ENCODE data around the gene MUC20. TPM values are rescaled to one million over a fixed set of nuclear protein-coding genes. Genes with fewer than 3 reads are reported as not detected.
"Not testable (repeated sequence)": the region's sequence is repeated elsewhere in the genome, so short reads cannot be mapped to it uniquely, and the experiment has no call there.

Gene MUC20
- total RNA-seq, 1 donor from 2014 or later = 52.0 TPM

DNA sequence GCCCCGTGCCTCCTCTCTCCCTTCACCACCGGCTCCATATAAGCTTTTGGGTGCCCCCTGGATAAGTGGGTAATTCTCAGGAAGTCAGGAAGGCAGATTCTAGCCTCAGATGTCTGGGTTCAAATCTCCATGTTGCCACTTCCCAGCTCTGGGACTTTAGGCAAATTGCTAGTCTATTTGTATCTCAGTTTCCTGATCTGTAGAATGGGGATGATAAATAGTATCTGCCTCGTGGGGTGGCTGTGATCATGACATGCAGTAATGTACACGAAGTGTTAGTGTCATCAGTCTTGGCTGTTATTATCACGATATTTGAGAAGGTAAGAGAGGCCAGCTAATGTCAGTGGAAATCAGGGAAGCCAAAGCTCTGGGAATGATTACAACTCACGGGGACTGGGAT, 47.6 kb downstream of the MUC20 start:
- Histone ChIP-seq H3K27ac (no peak overlapping the region), H3K4me1 (no peaks in the 10 kb centered on the region), H3K4me3 (no peak overlapping the region), H3K36me3 (no peaks in the 10 kb centered on the region), H3K9me3 (no peaks in the 10 kb centered on the region), H3K27me3 (no peaks in the 10 kb centered on the region)
- TF ChIP-seq, protein P1, sequence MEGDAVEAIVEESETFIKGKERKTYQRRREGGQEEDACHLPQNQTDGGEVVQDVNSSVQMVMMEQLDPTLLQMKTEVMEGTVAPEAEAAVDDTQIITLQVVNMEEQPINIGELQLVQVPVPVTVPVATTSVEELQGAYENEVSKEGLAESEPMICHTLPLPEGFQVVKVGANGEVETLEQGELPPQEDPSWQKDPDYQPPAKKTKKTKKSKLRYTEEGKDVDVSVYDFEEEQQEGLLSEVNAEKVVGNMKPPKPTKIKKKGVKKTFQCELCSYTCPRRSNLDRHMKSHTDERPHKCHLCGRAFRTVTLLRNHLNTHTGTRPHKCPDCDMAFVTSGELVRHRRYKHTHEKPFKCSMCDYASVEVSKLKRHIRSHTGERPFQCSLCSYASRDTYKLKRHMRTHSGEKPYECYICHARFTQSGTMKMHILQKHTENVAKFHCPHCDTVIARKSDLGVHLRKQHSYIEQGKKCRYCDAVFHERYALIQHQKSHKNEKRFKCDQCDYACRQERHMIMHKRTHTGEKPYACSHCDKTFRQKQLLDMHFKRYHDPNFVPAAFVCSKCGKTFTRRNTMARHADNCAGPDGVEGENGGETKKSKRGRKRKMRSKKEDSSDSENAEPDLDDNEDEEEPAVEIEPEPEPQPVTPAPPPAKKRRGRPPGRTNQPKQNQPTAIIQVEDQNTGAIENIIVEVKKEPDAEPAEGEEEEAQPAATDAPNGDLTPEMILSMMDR (IDR thresholded peaks at IDR 0.05) = no peak
- no peak for DNase-seq (ENCODE audit: low spot score in 2 of 2)
- intact Hi-C loops (cut with DNase I) = no loop called here

DNA sequence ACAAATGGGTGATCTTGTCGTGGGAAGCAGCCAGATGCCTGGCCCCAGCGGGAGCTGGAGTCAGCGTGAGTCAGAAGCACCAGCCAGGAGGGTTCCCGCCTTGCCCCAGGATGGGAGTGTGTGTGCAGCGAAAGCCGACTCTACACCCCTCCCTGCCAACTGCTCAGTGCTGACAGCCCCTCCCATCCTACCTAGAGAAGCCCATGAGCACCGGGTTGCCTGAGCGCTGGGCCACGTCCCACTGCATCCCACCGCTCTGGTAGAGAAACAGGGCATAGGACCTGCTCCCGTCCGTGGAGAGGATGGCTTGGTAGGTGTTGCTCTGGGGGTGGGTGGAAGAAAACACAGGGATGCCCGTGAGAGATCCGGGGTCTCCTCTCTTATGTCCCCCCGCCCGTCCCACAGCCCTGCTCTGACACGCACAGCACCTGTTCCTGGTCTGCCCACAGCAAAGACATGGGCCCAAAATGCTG, 48.1 kb downstream of the MUC20 start:
- Histone ChIP-seq H3K4me1 (no peaks in the 10 kb centered on the region), H3K27ac (no peak overlapping the region), H3K9me3 (no peaks in the 10 kb centered on the region), H3K36me3 (no peaks in the 10 kb centered on the region), H3K4me3 (no peak overlapping the region), H3K27me3 (no peaks in the 10 kb centered on the region)
- intact Hi-C loops (cut with DNase I) = no loop called here
- no peak for DNase-seq (ENCODE audit: low spot score in 2 of 2)
- TF ChIP-seq, protein P1 (IDR thresholded peaks at IDR 0.05) = no peak

DNA sequence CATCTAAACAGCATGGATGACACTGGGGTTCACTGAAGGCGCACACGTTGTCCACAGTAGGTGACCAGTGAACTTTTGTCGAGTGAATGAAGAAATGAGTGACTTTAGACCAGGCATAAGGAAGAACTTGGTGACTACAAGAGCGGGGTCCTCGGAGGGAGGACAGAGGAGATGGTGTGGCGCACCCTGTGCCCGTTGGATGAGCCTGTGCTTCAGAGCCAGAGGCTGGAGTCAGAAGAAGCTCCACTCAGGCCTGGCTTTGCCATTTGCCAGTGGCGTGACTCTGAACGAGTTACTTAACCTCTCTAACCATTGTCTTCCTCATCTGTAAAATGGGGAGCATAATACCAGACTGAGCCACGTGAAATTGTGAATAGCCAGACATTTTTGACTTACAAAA, 48.8 kb downstream of the MUC20 start:
- Histone ChIP-seq H3K36me3 (no peaks in the 10 kb centered on the region), H3K9me3 (no peaks in the 10 kb centered on the region), H3K4me1 (no peaks in the 10 kb centered on the region), H3K4me3 (no peak overlapping the region), H3K27me3 (no peaks in the 10 kb centered on the region), H3K27ac (no peak overlapping the region)
- TF ChIP-seq, protein P1 (IDR thresholded peaks at IDR 0.05) = no peak
- no peak for DNase-seq (ENCODE audit: low spot score in 2 of 2)
- intact Hi-C loops (cut with DNase I) = no loop called here

DNA sequence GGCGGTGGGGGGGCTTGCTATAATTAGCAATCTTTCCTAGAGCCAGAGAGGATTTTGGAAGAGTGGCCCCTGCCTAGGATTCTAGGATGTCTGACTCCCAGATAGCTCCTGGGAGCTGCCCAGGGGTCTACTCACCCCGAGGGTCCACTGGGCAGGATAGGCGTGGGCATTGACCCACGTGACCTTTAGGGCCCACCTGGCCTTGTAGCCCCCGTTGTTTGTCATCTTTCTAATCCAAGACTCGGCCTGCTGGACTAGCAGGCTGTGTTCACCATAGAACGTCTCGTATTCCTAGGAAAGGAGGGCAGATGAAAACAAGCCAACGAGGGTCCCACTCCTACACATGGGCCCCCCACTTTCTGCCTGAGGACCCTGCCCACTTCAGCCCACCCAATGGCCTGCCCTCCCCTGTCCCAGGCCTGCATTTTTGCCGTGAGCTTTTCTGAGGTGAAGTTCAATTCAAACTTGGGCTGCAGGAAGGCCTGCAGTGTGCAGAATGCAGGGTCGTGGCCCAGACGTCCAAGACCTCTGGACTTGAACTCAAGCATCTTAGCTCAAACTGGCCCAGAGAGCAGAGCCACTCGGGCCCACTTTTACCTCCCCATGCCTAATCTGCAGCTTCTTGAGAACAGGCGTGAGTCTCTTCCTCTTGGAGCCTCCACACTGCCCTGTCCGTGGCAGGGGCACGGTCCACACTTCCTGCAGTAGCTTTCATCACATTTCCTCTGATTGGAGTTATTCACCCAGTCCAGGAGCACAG, 49.5 kb downstream of the MUC20 start:
- H3K36me3 ChIP-seq = no peaks in the 10 kb centered on the region
- intact Hi-C loops (cut with DNase I) = no loop called here
- no peaks in the 10 kb centered on the region for H3K9me3 ChIP-seq
- no peak overlapping the region for H3K27ac ChIP-seq
- H3K4me3 ChIP-seq = no peak overlapping the region
- no peak for DNase-seq (ENCODE audit: low spot score in 2 of 2)
- TF ChIP-seq, protein P1 (IDR thresholded peaks at IDR 0.05) = no peak
- no peaks in the 10 kb centered on the region for H3K4me1 ChIP-seq
- H3K27me3 ChIP-seq = no peaks in the 10 kb centered on the region

DNA sequence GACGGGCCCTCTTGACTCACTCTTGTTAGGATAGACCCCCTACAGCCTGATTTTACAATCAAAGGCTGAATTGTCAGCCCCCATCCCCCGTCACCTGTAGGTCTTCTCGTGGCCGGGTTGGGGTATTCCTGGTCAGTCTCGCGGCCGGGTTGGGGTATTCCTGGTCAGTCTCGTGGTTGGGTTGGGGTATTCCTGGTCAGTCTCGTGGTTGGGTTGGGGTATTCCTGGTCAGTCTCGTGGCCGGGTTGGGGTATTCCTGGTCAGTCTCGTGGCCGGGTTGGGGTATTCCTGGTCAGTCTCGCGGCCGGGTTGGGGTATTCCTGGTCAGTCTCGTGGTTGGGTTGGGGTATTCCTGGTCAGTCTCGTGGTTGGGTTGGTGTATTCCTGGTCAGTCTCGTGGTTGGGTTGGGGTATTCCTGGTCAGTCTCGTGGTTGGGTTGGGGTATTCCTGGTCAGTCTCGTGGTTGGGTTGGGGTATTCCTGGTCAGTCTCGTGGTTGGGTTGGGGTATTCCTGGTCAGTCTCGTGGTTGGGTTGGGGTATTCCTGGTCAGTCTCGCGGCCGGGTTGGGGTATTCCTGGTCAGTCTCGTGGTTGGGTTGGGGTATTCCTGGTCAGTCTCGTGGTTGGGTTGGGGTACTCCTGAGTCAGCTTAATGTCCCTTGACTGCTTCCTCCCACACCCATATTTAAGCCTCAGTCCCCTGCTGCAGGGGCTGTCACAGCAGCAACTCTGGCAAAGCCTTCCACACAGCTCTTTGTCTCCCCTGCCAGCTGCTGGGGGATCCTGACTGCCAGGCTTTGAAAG, 50.3 kb downstream of the MUC20 start:
- H3K27ac ChIP-seq; H3K4me3 ChIP-seq; H3K9me3 ChIP-seq; H3K27me3 ChIP-seq; intact Hi-C loops (cut with DNase I); H3K4me1 ChIP-seq; DNase-seq (ENCODE audit: low spot score in 2 of 2); H3K36me3 ChIP-seq: not testable (repeated sequence)

DNA sequence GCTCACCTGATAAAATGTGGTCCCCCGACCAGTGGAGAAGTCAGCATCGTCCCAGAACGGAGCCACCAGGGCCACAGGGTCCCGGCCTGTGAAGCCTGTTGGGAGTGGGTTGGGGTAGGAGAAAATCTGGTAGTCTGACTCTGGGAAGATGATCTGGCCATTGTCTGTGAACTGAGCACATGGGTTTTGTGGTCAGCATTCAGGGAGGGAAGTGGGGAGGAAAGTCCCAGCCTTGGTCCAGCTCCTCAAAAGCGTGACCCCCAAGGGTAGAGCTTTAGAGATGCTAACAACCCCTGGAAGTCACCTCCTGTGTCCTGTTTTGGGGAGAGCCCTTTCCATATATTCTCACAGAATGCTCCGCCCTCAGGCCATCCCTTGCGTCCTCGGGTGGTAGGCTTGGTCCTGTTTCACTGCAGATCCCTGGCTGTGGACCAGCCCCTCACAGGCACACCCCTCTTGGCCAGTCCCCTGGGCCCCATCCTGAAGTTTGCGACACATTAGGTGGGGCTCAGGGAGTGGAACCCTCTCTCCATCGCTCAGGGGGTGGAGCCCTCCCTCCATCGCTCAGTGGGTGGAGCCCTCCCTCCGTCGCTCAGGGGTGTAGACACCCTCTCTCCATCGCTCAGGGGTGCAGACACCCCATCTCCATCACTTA, 51.0 kb downstream of the MUC20 start:
- intact Hi-C loops (cut with DNase I) = no loop called here
- no peak overlapping the region for H3K27ac ChIP-seq
- TF ChIP-seq, protein P1 (IDR thresholded peaks at IDR 0.05) = no peak
- no peaks in the 10 kb centered on the region for H3K4me1 ChIP-seq
- H3K27me3 ChIP-seq = no peaks in the 10 kb centered on the region
- H3K36me3 ChIP-seq = no peaks in the 10 kb centered on the region
- H3K9me3 ChIP-seq = no peaks in the 10 kb centered on the region
- DNase-seq (ENCODE audit: low spot score in 2 of 2) = no peak
- no peak overlapping the region for H3K4me3 ChIP-seq
